ENCODE data around the gene LIN52. TPM values are rescaled to one million over a fixed set of nuclear protein-coding genes. Genes with fewer than 3 reads are reported as not detected.

LIN52 gene
- total and polyA plus RNA-seq, 2 donors (not counting 3 experiments of a cell fraction or from before 2014, with no cell fraction given) = 6.6 to 9.7 TPM

- Histone ChIP-seq H2AFZ (ENCODE audit: low read depth, low read length) (no peak overlapping the region), H3K27ac (ENCODE audit: insufficient read depth, low read depth, low read length) (no peak overlapping the region), H3K4me3 (replicated peaks in 1 of 3; ENCODE audit: insufficient read depth in 1 of 3, low read depth in 1 of 3, low read length in 3 of 3) (no peak overlapping the region), H3K27me3 (ENCODE audit: control insufficient read depth in 2 of 2, insufficient read depth in 2 of 2, low read length in 2 of 2) (no peaks in the 10 kb centered on the region), H3K9me3 (replicated peaks; ENCODE audit: control insufficient read depth, insufficient read depth, low read length) (no peaks in the 10 kb centered on the region), H3K9ac (replicated peaks; ENCODE audit: extremely low read depth, insufficient read depth, low read length) (no peak overlapping the region), H4K20me1 (replicated peaks; ENCODE audit: control insufficient read depth, extremely low read depth, insufficient read depth, low read length) (no peaks in the 10 kb centered on the region), H3K79me2 (ENCODE audit: control insufficient read depth, insufficient read depth, low read length) (no peaks in the 10 kb centered on the region), H3K9me1 (replicated peaks; ENCODE audit: control insufficient read depth, extremely low read depth, insufficient read depth, low read length) (no peaks in the 10 kb centered on the region), H3K4me1 (ENCODE audit: control insufficient read depth, extremely low read depth, insufficient read depth, low read length) (peaks cover 30% of the 10 kb centered on the region), H3K36me3 (ENCODE audit: control insufficient read depth in 2 of 2, extremely low read depth in 1 of 2, insufficient read depth in 2 of 2, low read length in 2 of 2) (peaks cover 0 to 2% of the 10 kb centered on the region in 2 experiments), H3K4me2 (ENCODE audit: insufficient read depth, low read length) (peak overlapping the region; percentile 70)
- ChIA-PET CTCF (interaction anchor here (1.5 kb wide), 1 partner anchor 18 kb away, joined by 7 read pairs; the partner anchor contains the start of gene ALDH6A1), POLR2A (no interaction called here)
- no peak for TF ChIP-seq MAX (IDR thresholded peaks at IDR 0.05; ENCODE audit: insufficient read depth, insufficient read length)
- no peak for TF ChIP-seq JUN (IDR thresholded peaks at IDR 0.05; ENCODE audit: borderline replicate concordance, insufficient read depth, insufficient read length, low read depth)
- no peak for TF ChIP-seq FOS (IDR thresholded peaks at IDR 0.05; ENCODE audit: borderline replicate concordance, insufficient read depth, low read length)
- no peak for TF ChIP-seq POLR2A (IDR thresholded peaks at IDR 0.05; ENCODE audit: low read depth, low read length)
- TF ChIP-seq EZH2 (IDR thresholded peaks at IDR 0.05; ENCODE audit: borderline replicate concordance, low read depth, low read length, severe bottlenecking) = no peak
- TF ChIP-seq GATA2 (IDR thresholded peaks at IDR 0.05; ENCODE audit: insufficient read depth, insufficient read length, low read depth, low read length) = no peak
- TF ChIP-seq, protein P1, sequence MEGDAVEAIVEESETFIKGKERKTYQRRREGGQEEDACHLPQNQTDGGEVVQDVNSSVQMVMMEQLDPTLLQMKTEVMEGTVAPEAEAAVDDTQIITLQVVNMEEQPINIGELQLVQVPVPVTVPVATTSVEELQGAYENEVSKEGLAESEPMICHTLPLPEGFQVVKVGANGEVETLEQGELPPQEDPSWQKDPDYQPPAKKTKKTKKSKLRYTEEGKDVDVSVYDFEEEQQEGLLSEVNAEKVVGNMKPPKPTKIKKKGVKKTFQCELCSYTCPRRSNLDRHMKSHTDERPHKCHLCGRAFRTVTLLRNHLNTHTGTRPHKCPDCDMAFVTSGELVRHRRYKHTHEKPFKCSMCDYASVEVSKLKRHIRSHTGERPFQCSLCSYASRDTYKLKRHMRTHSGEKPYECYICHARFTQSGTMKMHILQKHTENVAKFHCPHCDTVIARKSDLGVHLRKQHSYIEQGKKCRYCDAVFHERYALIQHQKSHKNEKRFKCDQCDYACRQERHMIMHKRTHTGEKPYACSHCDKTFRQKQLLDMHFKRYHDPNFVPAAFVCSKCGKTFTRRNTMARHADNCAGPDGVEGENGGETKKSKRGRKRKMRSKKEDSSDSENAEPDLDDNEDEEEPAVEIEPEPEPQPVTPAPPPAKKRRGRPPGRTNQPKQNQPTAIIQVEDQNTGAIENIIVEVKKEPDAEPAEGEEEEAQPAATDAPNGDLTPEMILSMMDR (IDR thresholded peaks at IDR 0.05; ENCODE audit: extremely low read depth in 1 of 2, insufficient read depth in 1 of 2, low read depth in 1 of 2, low read length in 2 of 2) = no peak
- TF ChIP-seq POLR2AphosphoS5 (IDR thresholded peaks at IDR 0.05; ENCODE audit: insufficient read depth, low read depth, low read length) = no peak
- TF ChIP-seq MYC (IDR thresholded peaks at IDR 0.05; ENCODE audit: low read depth, low read length) = no peak
- DNase-seq (ENCODE audit: low read depth, low spot score) = peak; percentile 39
- dilution Hi-C loops (cut with MboI; ENCODE audit: extremely low pct_ligation_motif_present, low sequenced_read_pairs) (no loop called here), intact Hi-C loops (cut with micrococcal nuclease) (loop anchor here (1.0 kb wide), 1 partner anchor 18 kb away; the partner anchor contains the start of genes ALDH6A1 and LIN52)
- BruUV-seq (replicated peaks) = no TSS peak
- no peak for FAIRE-seq
These were observed 18.8 kb upstream of the LIN52 start for GRCh38 chr14:74065746-74066575.

Data from endothelial cell of umbilical vein (primary cell).